LNCAP (cell line): Measurements from ENCODE around the gene SLC25A6.

Experiments
- CTCF ChIP-seq: fragments of 450-650 bp; IDR thresholded peaks from 2 replicates; pipeline ENCODE4 v1.5.1; 2017; ENCODE audit warnings: mild to moderate bottlenecking

SLC25A6 gene

DNA sequence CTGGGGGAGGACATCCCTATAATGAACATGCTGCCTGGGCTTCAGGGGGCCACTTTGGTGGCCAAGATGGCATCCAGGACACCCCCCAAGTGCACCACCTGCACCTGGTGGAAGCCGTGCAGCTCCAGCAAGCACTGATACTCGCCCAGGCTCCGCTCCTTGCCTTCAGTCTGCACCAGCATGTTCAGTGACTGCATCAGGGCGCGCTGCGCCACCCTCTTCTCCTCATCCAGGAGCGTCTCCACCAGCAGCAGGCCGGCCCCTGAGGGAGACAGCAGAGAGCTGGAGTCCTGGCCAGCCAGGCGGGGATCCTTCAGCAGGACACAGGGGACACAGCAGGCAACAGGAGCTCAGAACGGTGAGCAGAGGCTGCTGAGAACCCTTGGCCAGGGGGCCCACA, 11.3 kb upstream of the SLC25A6 start:
- no peak for TF ChIP-seq CTCF

GRCh38 chrX:1401611-1402430, 9.9 kb upstream of the SLC25A6 start:
- no peak for TF ChIP-seq CTCF

DNA sequence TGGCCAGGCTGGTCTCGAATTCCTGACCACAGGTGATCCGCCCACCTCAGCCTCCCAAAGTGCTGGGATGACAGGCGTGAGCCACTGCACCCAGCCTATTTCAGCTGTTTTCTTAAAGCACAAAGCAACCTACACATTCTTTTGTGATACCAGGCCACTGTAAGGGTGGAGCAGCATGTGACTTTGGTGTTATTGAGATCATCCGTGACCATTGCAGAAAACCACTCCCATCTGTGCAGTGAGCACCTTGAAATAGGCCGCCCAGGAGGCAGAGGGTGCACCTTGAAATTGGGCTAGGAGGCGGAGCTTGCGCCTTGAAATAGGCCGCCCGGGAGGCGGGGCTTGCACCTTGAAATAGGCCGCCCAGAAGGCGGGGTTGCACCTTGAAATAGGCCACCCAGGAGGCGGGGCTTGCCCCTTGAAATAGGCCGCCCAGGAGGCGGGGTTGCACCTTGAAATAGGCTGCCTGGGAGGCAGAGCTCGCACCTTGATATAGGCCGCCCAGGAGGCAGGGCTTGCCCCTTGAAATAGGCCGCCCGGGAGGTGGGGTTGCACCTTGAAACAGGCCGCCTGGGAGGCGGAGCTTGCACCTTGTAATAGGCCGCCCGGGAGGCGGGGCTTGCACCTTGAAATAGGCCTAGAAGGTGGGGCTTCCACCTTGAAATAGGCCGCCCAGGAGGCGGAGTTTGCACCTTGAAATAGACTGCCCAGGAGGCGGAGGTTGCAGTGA, 9.0 kb upstream of the SLC25A6 start:
- TF ChIP-seq CTCF: no peak

DNA sequence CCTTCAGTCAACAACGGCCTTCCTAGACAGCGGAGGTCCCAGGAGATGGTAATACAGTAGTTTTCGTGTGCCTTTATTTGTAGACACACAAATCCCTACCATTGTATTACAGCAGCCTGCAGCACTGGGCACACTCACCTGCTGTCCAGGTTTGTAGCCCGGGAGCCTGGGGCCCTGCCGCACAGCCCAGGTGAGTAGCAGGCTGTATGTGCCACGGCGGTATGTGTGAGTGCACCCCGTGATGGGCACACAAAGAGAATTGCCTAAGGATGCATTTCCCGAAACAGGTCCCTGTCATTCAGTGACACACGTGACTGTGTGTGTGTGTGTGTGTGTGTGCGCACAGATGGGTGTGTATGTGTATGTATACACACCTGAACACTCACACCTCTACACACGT, 8.1 kb upstream of the SLC25A6 start:
- TF ChIP-seq CTCF: no peak

DNA sequence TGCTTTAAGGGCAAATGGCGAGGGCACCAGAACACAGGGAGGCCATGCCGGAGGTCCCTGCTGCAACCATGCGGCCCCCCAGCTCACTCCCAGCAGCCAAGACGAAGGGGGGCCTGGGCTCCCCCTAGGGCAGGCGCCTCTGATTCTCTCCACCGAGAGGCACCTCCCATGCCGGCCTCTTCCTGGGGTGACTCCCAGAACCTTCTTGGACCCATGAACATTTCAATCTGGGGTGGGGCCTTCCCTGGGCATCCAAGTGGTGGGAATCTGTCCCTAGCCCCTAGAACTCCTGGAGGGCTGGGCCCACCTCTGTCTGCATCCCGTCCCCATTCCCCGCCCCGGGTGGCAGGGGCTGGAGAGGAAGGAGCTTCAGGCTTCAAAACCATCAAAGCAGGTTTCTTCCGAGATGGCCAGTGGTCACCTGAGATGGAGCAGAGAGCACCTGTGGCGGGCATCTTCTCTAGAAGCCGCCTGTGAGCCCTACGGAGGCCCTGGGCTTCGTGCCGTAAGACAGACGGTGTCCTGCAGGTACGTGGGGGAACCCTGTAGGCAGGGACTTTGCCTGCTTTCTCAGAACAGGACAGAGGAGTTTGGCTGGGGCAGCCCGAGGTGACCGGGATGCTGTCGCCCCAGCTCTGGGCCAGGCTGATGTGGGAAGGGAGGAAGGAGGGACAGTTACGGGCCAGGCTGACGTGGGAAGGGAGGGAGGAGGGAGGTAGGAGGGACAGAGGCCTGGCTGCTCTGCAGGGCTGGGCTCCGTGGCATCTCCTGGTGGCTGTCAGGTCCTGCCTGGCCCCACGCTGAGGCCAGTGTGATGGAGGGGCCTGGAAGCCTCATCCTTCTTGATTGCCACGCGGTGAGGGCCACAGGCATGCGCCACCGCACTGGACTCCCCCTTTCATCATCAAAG, 6.8 kb upstream of the SLC25A6 start:
- no peak for TF ChIP-seq CTCF

- no peak for TF ChIP-seq CTCF
Measured at GRCh38 chrX:1397441-1398270, 5.7 kb upstream of the SLC25A6 start.

DNA sequence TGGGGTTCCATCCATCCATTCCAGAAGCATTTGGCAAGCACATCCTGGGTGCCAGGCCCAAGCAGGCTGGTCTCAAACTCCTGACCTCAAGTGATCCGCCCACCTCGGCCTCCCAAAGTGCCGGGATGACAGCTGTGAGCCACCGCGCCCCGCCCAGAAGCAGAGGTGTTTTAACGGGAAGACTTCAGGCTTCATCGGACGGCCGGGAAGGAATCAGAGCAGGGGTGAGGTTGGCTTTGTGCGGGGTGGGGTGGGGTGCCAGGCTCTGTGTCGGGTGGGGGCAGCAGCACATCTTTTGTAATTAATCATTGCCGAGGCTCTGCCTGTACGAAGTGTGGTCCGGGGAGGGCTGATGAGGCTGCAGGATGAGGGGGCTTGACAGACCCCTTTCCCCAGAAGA, 5.1 kb upstream of the SLC25A6 start:
- TF ChIP-seq CTCF: no peak
